GM12878 (cell line): Measurements from ENCODE around the gene MRM1. TPM values are rescaled to one million over a fixed set of nuclear protein-coding genes. Genes with fewer than 3 reads are reported as not detected.

Source experiments
- BACH1 ChIP-seq: fragments of 450-650 bp; IDR thresholded peaks from 2 replicates; pipeline ENCODE4 v1.6.1; 2017; ENCODE audit warnings: mild to moderate bottlenecking, borderline replicate concordance
- BHLHE40 ChIP-seq, 2 experiments: fragments of 450-650 bp in 1 of 2; IDR thresholded peaks; 2 replicates each; pipeline ENCODE4 v1.6.1; 2011 to 2017; ENCODE audit warnings: low read depth in 2 of 2, borderline replicate concordance in 1 of 2, improper control_type of control experiment in 1 of 2, low read length in 1 of 2, mild to moderate bottlenecking in 1 of 2
- CEBPB ChIP-seq, 2 experiments: fragments of 150-350 bp in 1 of 2; IDR thresholded peaks; 2 replicates each; pipeline ENCODE4 v1.6.1; 2012 to 2014; ENCODE audit warnings: low read depth in 2 of 2, low read length in 2 of 2, borderline replicate concordance in 1 of 2, inconsistent platforms in 1 of 2
- GATAD2B ChIP-seq: fragments of 450-650 bp; conservative IDR thresholded peaks from 2 replicates; pipeline ENCODE4 v1.6.1; 2017; ENCODE audit warnings: low read depth, mild to moderate bottlenecking, moderate library complexity
- HDAC6 ChIP-seq: fragments of 200-600 bp; sonication (generic); IDR thresholded peaks from one replicate; pipeline ENCODE4 v1.8.0; 2017; ENCODE audit warnings: antibody characterized with exemption; ENCODE audit not compliant: unreplicated experiment
- KAT2A ChIP-seq: conservative IDR thresholded peaks from 2 replicates; pipeline ENCODE4 v1.6.1; 2011; ENCODE audit warnings: low read depth, low read length; ENCODE audit not compliant: control insufficient read depth
- MTA2 ChIP-seq: fragments of 450-650 bp; IDR thresholded peaks from 2 replicates; pipeline ENCODE4 v1.6.1; 2016; ENCODE audit warnings: low read depth, mild to moderate bottlenecking, moderate library complexity
- MXI1 ChIP-seq: fragments of 150-350 bp; IDR thresholded peaks from 2 replicates; pipeline ENCODE4 v1.6.1; 2011; ENCODE audit warnings: low read depth, mild to moderate bottlenecking, inconsistent platforms, low read length, improper control_type of control experiment
- NR2F1 ChIP-seq: fragments of 450-650 bp; conservative IDR thresholded peaks from 2 replicates; pipeline ENCODE4 v1.6.1; 2017; ENCODE audit warnings: mild to moderate bottlenecking
- NRF1 ChIP-seq: conservative IDR thresholded peaks from 2 replicates; pipeline ENCODE4 v1.6.1; 2011; ENCODE audit warnings: mild to moderate bottlenecking, low read depth, low read length, improper control_type of control experiment
- RBBP5 ChIP-seq: fragments of 200-600 bp; sonication (generic); conservative IDR thresholded peaks from 2 replicates; pipeline ENCODE4 v1.6.1; 2016
- RUNX3 ChIP-seq: IDR thresholded peaks from 2 replicates; pipeline ENCODE4 v1.6.1; 2012; ENCODE audit warnings: low read length, inconsistent platforms
- SIX5 ChIP-seq: IDR thresholded peaks from 2 replicates; pipeline ENCODE4 v1.6.1; 2011; ENCODE audit warnings: mild to moderate bottlenecking, low read depth, low read length, moderate library complexity; ENCODE audit not compliant: severe bottlenecking
- SMAD1 ChIP-seq: fragments of 450-650 bp; IDR thresholded peaks from 2 replicates; pipeline ENCODE4 v1.6.1; 2018; ENCODE audit warnings: mild to moderate bottlenecking, low read depth; ENCODE audit not compliant: partially characterized antibody
- STAT1 ChIP-seq: fragments of 450-650 bp; conservative IDR thresholded peaks from 2 replicates; pipeline ENCODE4 v1.6.1; 2014; ENCODE audit warnings: antibody characterized with exemption, mild to moderate bottlenecking
- STAT3 ChIP-seq: IDR thresholded peaks from 2 replicates; pipeline ENCODE4 v1.6.1; 2011; ENCODE audit warnings: low read depth, low read length, improper control_type of control experiment
- TAF1 ChIP-seq: IDR thresholded peaks from 2 replicates; pipeline ENCODE4 v1.6.1; 2011; ENCODE audit warnings: mild to moderate bottlenecking, low read depth, low read length, borderline replicate concordance
- TCF12 ChIP-seq: IDR thresholded peaks from 2 replicates; pipeline ENCODE4 v1.6.1; 2011; ENCODE audit warnings: low read depth, mild to moderate bottlenecking, low read length
- YBX1 ChIP-seq: fragments of 450-650 bp; IDR thresholded peaks from 2 replicates; pipeline ENCODE4 v1.6.1; 2016; ENCODE audit warnings: antibody characterized with exemption
- ZNF384 ChIP-seq: IDR thresholded peaks from 2 replicates; pipeline ENCODE4 v1.6.1; 2012; ENCODE audit warnings: low read depth, mild to moderate bottlenecking, low read length, improper control_type of control experiment, borderline replicate concordance
- ZSCAN29 ChIP-seq: fragments of 450-650 bp; IDR thresholded peaks from 2 replicates; pipeline ENCODE4 v1.6.1; 2017; ENCODE audit warnings: mild to moderate bottlenecking, moderate library complexity
- polyA plus RNA-seq, 11 experiments: library from polyadenylated mRNA; depleted of rRNA in 4 of 11; unstranded in 6 of 11; stranded (reverse) in 5 of 11; fragments of >200 nt; fragmentation: Nextera tagmentation in 4 of 11; fragmentation: Illumina TruSeq in 1 of 11; extraction: Ambion mirVana in 4 of 11; extraction: Trizol in 1 of 11; gene quantifications; 1 replicate in 1 of 11; 2 replicates in 10 of 11; pipeline versions ENCODE4 v1.2.1 to v1.2.3, GENCODE V29; 2011 to 2016; ENCODE audit warnings: inconsistent platforms in 2 of 11, missing spikeins in 2 of 11, low read depth in 1 of 11
- total RNA-seq, 4 experiments: library from RNA; depleted of rRNA in 3 of 4; stranded (reverse); fragments of >200 nt in 3 of 4; fragmentation: Illumina TruSeq in 1 of 4; extraction: Trizol in 1 of 4; gene quantifications; 2 replicates each; pipeline versions ENCODE4 v1.2.1 to v1.2.3, GENCODE V29; 2013 to 2021
- TF ChIP-seq, protein P1 (sequence below): fragments of 450-650 bp; IDR thresholded peaks from 2 replicates; pipeline ENCODE4 v1.6.1; 2018; ENCODE audit warnings: mild to moderate bottlenecking, low read depth, moderate library complexity; ENCODE audit not compliant: partially characterized antibody
- TF ChIP-seq, protein P2 (sequence below): fragments of 450-650 bp; IDR thresholded peaks from 2 replicates; pipeline ENCODE4 v1.6.1; 2017; ENCODE audit warnings: mild to moderate bottlenecking, low read depth, inconsistent platforms; ENCODE audit not compliant: poor library complexity, severe bottlenecking
- TF ChIP-seq, protein P3 (sequence below): IDR thresholded peaks from 2 replicates; pipeline ENCODE4 v1.6.1; 2011; ENCODE audit warnings: borderline replicate concordance, low read depth, mild to moderate bottlenecking, moderate library complexity, low read length; ENCODE audit not compliant: insufficient read depth, poor library complexity, severe bottlenecking

MRM1 gene
- total and polyA plus RNA-seq, 10 of the 15 experiments (the other 5 are each of a cell fraction or from before 2014, with no cell fraction given): 0.23 to 16.9 (median 13.2) TPM

DNA sequence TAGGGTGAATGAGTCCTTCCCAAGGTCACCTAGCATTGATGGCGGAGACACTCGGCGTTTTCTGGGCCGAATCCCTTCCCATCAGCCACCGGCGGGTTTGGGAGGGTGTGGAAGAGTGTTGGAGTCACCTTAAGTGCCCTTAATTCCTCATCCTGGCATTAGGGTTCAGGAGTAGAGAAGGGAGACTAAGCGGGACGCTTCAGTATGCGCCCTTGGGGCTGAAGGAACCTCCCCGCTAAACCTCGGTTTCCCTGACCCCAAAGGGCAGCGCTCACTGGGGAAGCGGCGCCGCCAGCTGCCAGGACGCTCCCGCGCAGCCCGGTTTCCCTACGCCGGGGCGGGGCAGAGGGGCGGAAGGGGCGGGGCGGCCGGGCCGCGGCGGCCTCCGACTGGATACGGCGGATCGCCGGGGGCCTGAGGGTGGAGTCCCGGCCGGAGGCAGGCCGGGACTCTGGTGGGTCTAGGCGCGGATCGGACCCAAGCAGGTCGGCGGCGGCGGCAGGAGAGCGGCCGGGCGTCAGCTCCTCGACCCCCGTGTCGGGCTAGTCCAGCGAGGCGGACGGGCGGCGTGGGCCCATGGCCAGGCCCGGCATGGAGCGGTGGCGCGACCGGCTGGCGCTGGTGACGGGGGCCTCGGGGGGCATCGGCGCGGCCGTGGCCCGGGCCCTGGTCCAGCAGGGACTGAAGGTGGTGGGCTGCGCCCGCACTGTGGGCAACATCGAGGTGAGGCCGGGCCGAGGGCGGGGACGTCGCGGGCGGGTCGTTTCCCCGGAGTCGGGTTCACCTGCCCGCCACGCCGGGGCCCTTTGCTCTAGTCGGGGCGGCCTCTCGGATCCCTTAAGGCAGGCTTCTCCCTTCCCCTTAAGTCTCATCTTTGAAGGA lies 9.7 kb upstream of the MRM1 start, which contains the start of gene DHRS11 (continued):
- TF ChIP-seq, protein P1, sequence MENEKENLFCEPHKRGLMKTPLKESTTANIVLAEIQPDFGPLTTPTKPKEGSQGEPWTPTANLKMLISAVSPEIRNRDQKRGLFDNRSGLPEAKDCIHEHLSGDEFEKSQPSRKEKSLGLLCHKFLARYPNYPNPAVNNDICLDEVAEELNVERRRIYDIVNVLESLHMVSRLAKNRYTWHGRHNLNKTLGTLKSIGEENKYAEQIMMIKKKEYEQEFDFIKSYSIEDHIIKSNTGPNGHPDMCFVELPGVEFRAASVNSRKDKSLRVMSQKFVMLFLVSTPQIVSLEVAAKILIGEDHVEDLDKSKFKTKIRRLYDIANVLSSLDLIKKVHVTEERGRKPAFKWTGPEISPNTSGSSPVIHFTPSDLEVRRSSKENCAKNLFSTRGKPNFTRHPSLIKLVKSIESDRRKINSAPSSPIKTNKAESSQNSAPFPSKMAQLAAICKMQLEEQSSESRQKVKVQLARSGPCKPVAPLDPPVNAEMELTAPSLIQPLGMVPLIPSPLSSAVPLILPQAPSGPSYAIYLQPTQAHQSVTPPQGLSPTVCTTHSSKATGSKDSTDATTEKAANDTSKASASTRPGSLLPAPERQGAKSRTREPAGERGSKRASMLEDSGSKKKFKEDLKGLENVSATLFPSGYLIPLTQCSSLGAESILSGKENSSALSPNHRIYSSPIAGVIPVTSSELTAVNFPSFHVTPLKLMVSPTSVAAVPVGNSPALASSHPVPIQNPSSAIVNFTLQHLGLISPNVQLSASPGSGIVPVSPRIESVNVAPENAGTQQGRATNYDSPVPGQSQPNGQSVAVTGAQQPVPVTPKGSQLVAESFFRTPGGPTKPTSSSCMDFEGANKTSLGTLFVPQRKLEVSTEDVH: peak; percentile 29
- TF ChIP-seq GATAD2B (peak; percentile 82; the same call in 1 of the 2 replicates), SMAD1 (no peak), RBBP5 (no peak), MXI1 (peak; percentile 2; the same call in 1 of the 2 replicates), TAF1 (no peak), RUNX3 (peak; percentile 6; the same call in 1 of the 2 replicates), BACH1 (peak; percentile 88), YBX1 (no peak), STAT1 (no peak), BHLHE40 (IDR thresholded peaks at IDR 0.05; ENCODE audit: borderline replicate concordance in 1 of 2, low read depth in 2 of 2, low read length in 1 of 2) (0 out of 4 replicates have a peak, but pooled peaks of 1 of the 2 experiments have one; percentile 22), HDAC6 (no peak), ZSCAN29 (no peak), KAT2A (no peak), NR2F1 (peak; percentile 67), MTA2 (no peak), CEBPB (IDR thresholded peaks at IDR 0.05; ENCODE audit: borderline replicate concordance in 1 of 2, low read depth in 2 of 2, low read length in 2 of 2) (no peak), SIX5 (no peak), TCF12 (0 out of 2 replicates have a peak, but pooled peaks have one; percentile 40), STAT3 (no peak), NRF1 (0 out of 2 replicates have a peak, but pooled peaks have one; percentile 9), ZNF384 (no peak)
- TF ChIP-seq, protein P2, sequence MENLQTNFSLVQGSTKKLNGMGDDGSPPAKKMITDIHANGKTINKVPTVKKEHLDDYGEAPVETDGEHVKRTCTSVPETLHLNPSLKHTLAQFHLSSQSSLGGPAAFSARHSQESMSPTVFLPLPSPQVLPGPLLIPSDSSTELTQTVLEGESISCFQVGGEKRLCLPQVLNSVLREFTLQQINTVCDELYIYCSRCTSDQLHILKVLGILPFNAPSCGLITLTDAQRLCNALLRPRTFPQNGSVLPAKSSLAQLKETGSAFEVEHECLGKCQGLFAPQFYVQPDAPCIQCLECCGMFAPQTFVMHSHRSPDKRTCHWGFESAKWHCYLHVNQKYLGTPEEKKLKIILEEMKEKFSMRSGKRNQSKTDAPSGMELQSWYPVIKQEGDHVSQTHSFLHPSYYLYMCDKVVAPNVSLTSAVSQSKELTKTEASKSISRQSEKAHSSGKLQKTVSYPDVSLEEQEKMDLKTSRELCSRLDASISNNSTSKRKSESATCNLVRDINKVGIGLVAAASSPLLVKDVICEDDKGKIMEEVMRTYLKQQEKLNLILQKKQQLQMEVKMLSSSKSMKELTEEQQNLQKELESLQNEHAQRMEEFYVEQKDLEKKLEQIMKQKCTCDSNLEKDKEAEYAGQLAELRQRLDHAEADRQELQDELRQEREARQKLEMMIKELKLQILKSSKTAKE: no peak
- TF ChIP-seq, protein P3, sequence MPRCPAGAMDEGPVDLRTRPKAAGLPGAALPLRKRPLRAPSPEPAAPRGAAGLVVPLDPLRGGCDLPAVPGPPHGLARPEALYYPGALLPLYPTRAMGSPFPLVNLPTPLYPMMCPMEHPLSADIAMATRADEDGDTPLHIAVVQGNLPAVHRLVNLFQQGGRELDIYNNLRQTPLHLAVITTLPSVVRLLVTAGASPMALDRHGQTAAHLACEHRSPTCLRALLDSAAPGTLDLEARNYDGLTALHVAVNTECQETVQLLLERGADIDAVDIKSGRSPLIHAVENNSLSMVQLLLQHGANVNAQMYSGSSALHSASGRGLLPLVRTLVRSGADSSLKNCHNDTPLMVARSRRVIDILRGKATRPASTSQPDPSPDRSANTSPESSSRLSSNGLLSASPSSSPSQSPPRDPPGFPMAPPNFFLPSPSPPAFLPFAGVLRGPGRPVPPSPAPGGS: peak; percentile 92
